ENCODE results near the gene PIEZO1.
A peak's percentile ranks its signal among the peaks of the same experiment; 100 is the strongest.

GRCh38 chr16:88754912-88755744 lies 29.9 kb downstream of the PIEZO1 start:
- TF ChIP-seq CTCF (IDR thresholded peaks at IDR 0.05) = peak in 4 of 12 donors; percentile 12 to 38 (median 20)
- TF ChIP-seq POLR2A (IDR thresholded peaks at IDR 0.05) = no peak

Measured in heart left ventricle (tissue), 13 donors.